Stomach (tissue), 9 donors: ENCODE measurements around the gene FOLR2. TPM values are rescaled to one million over a fixed set of nuclear protein-coding genes. Genes with fewer than 3 reads are reported as not detected.
"Not testable (repeated sequence)": the region's sequence is repeated elsewhere in the genome, so short reads cannot be mapped to it uniquely, and the experiment has no call there.

Source experiments
- DNase-seq, 2 donors: peaks; one replicate each; pipeline versions ENCODE4 v3.0.0 to v3.0.0-alpha.2; 2013 to 2019
- H3K27ac ChIP-seq, 5 donors: fragments of 200-600 bp in 4 of 5; sonication (generic) in 4 of 5; one replicate each; pipeline ENCODE4 v1.5.1; 2013 to 2019; ENCODE audit warnings: mild to moderate bottlenecking in 1 of 5, moderate library complexity in 1 of 5
- H3K27me3 ChIP-seq, 3 donors: fragments of 200-600 bp; sonication (generic); one replicate each; pipeline ENCODE4 v1.5.1; 2017 to 2019; ENCODE audit warnings: mixed run types in 1 of 3
- H3K36me3 ChIP-seq, 4 donors: fragments of 200-600 bp; sonication (generic); 1 replicate in 3 of 4; 2 replicates in 1 of 4; pipeline ENCODE4 v1.5.1; 2016 to 2019
- H3K4me1 ChIP-seq, 4 donors: fragments of 200-600 bp; sonication (generic); one replicate each; pipeline ENCODE4 v1.5.1; 2016 to 2019
- H3K4me3 ChIP-seq, 4 donors: fragments of 200-600 bp; sonication (generic) in 3 of 4; one replicate each; pipeline ENCODE4 v1.5.1; 2016 to 2019; ENCODE audit warnings: mild to moderate bottlenecking in 1 of 4
- H3K9me3 ChIP-seq, 4 donors: fragments of 200-600 bp; sonication (generic); one replicate each; pipeline ENCODE4 v1.5.1; 2016 to 2019
- EP300 ChIP-seq: sonication (generic); formaldehyde crosslinking; IDR thresholded peaks from one replicate; pipeline ENCODE4 v1.6.1; 2017; ENCODE audit warnings: antibody characterized with exemption
- POLR2A ChIP-seq, 4 donors: fragments of 450-650 bp; IDR thresholded peaks; one replicate each; pipeline ENCODE4 v1.6.1; 2016; ENCODE audit warnings: antibody characterized with exemption in 4 of 4, control low read depth in 2 of 4, mild to moderate bottlenecking in 1 of 4, moderate library complexity in 1 of 4
- POLR2AphosphoS5 ChIP-seq, 3 donors: sonication (generic); formaldehyde crosslinking; IDR thresholded peaks; one replicate each; pipeline ENCODE4 v1.6.1; 2016; ENCODE audit warnings: antibody characterized with exemption in 3 of 3
- WGBS, 5 donors: extraction: QIAGEN DNeasy Blood & Tissue Kit in 3 of 5; methylation state at CpG; one replicate each; pipeline versions ENCODE4 v1.1.5 to v1.1.7; 2013 to 2018; 5-methylcytosine and 5-hydroxymethylcytosine counted together
- intact Hi-C: fragments of 100-400 bp; cut with DNase I; formaldehyde crosslinking; loops from one replicate; pipeline ENCODE4 v1.15.1; 2023; ENCODE audit warnings: low total_unique reads
- polyA plus RNA-seq, 3 donors: library from polyadenylated mRNA; stranded (reverse); fragments of 200-250 nt; gene quantifications; one replicate each; pipeline ENCODE4 v1.2.3, GENCODE V29; 2013
- total RNA-seq, 5 donors: library from RNA; depleted of rRNA; stranded (reverse); fragments of >200 nt; gene quantifications; one replicate each; pipeline versions ENCODE4 v1.1.0 to v1.2.3, GENCODE V29; 2014 to 2016
- TF ChIP-seq, protein P1 (sequence below), 7 experiments: fragments of 450-650 bp in 4 of 7; fragments of 200-600 bp in 3 of 7; sonication (generic) in 3 of 7; IDR thresholded peaks; one replicate each; pipeline ENCODE4 v1.5.1; 2016 to 2019; ENCODE audit warnings: antibody characterized with exemption in 7 of 7, control low read depth in 2 of 7, mild to moderate bottlenecking in 1 of 7
- donor health status: healthy with polysubstance abuse.
- donor health status: Bipolar disorder and iron deficiency.
- donor health status: healthy.

Gene FOLR2
- total and polyA plus RNA-seq, 8 donors: 1.8 to 28.6 (median 9.3) TPM

DNA sequence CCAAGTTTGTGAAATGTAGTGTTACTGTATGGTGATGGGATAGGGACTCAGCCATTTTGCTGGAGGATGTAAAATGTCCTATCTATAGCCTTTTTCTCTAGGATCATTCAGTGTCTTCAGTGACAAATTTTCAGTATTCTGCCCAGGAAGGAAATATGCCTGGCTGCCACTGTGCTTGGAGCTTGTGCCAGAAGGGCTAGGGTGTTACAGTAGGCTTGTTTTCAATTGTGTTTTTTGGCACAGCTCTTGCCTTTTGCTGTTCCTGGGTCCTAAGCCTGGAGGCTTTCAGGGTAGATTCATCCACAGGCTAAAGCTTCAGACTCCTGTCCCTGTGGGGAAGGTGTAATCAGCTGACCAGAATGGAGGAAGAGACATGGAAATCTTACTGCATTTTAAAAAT, 49.4 kb downstream of the FOLR2 start:
- DNase-seq: no peak
- peaks cover 0 to 21% (median 0%) of the 10 kb centered on the region in 3 donors for H3K27me3 ChIP-seq
- H3K27ac ChIP-seq: peak overlapping the region in 1 of 5 donors; percentile 22
- peaks cover 0 to 6% (median 0%) of the 10 kb centered on the region in 4 donors for H3K4me1 ChIP-seq
- intact Hi-C loops: no loop called here
- H3K36me3 ChIP-seq: no peaks in the 10 kb centered on the region
- H3K4me3 ChIP-seq: no peak overlapping the region
- no peaks in the 10 kb centered on the region for H3K9me3 ChIP-seq
- TF ChIP-seq, protein P1, sequence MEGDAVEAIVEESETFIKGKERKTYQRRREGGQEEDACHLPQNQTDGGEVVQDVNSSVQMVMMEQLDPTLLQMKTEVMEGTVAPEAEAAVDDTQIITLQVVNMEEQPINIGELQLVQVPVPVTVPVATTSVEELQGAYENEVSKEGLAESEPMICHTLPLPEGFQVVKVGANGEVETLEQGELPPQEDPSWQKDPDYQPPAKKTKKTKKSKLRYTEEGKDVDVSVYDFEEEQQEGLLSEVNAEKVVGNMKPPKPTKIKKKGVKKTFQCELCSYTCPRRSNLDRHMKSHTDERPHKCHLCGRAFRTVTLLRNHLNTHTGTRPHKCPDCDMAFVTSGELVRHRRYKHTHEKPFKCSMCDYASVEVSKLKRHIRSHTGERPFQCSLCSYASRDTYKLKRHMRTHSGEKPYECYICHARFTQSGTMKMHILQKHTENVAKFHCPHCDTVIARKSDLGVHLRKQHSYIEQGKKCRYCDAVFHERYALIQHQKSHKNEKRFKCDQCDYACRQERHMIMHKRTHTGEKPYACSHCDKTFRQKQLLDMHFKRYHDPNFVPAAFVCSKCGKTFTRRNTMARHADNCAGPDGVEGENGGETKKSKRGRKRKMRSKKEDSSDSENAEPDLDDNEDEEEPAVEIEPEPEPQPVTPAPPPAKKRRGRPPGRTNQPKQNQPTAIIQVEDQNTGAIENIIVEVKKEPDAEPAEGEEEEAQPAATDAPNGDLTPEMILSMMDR (IDR thresholded peaks at IDR 0.05): no peak
- TF ChIP-seq EP300 (no peak), POLR2A (IDR thresholded peaks at IDR 0.05) (no peak), POLR2AphosphoS5 (IDR thresholded peaks at IDR 0.05) (no peak)

DNA sequence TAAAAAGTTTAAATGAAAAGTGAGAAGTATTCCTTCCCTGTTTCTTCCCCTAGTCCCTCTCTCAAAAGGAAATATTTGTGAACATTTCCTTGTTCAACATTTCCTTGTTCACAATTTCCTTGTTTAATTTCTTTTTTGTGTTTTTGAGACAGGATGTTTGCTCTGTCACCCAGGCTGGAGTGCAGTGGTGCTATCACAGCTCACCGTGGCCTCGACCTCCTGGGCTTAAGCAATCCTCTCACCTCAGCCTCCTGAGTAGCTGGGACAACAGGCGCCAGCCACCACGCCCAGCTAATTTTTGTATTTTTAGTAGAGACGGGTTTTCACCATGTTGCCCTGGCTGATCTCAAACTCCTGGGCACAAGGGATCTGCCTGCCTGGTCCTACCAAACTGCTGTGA, 50.4 kb downstream of the FOLR2 start:
- H3K9me3 ChIP-seq, intact Hi-C loops, DNase-seq, H3K36me3 ChIP-seq, H3K4me3 ChIP-seq, H3K4me1 ChIP-seq: not testable (repeated sequence)
- peaks cover 0 to 21% (median 0%) of the 10 kb centered on the region in 3 donors for H3K27me3 ChIP-seq
- H3K27ac ChIP-seq: peak overlapping the region in 1 of 5 donors; percentile 5
- 47 to 62% (median 59%) methylated on average over 5 of the region's 5 CpGs for WGBS, 5 donors

DNA sequence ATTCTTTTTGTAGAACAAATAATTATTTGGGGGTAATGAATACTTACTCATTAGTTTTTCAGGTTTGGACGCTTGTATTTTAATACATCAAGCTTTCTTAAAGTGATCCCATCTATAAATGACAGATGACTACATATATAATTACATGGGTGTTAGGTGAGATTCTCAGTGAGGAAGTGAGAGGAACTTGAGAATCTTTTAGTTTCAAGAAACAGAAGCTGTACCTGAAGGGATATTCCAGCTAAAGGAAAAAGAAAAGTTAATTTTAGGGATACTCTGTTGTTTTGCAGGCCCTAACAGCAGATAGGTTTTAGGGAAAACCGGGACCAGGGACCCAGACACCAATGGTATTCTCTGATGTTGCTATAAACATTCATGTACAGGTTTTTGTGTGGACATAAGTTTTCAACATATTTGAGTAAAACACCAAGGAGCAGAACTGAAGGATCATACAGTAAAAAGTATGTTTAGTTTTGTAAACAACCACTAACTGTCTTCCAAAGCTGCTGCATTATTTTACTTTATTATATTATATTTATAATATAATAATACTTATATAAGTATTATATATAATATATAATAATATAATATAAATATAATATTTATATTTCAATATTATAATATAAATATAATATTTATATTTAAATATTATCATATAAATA, 51.5 kb downstream of the FOLR2 start:
- peaks cover 0 to 6% (median 0%) of the 10 kb centered on the region in 4 donors for H3K4me1 ChIP-seq
- no peaks in the 10 kb centered on the region for H3K9me3 ChIP-seq
- H3K27me3 ChIP-seq: peaks cover 0 to 21% (median 0%) of the 10 kb centered on the region in 3 donors
- DNase-seq: no peak
- 77 to 85% (median 81%) methylated on average over 2 of the region's 2 CpGs for WGBS, 5 donors
- H3K36me3 ChIP-seq: no peaks in the 10 kb centered on the region
- intact Hi-C loops: no loop called here
- H3K4me3 ChIP-seq: no peak overlapping the region
- H3K27ac ChIP-seq: no peak overlapping the region
- TF ChIP-seq EP300: no peak

Other genes starting within 250 kb of the FOLR2 start
- 10 to 100 TPM in 3 of 5 donors, 1 to 10 TPM in 2; 2.7 to 14.8 (median 11.7) TPM for gene IL18BP, start 217.9 kb upstream of the FOLR2 start, total RNA-seq
- 1 to 10 TPM; 2.0 to 6.2 (median 3.8) TPM for gene IL18BP, start 217.9 kb upstream of the FOLR2 start, polyA plus RNA-seq
- gene NUMA1, start 136.3 kb upstream of the FOLR2 start, total RNA-seq: 100 to 1,000 TPM; 161 to 619 (median 285) TPM
- gene NUMA1, start 136.3 kb upstream of the FOLR2 start, polyA plus RNA-seq: 100 to 1,000 TPM in 1 of 3 donors, 10 to 100 TPM in 2; 84.2 to 115 (median 92.1) TPM
- gene LRRC51, start 135.9 kb upstream of the FOLR2 start, total RNA-seq: 1 to 10 TPM in 2 of 5 donors, not detected in 3; 2.0 to 4.8 TPM
- 1 to 10 TPM; 5.8 to 7.9 (median 6.8) TPM for gene LRRC51, start 135.9 kb upstream of the FOLR2 start, polyA plus RNA-seq
- gene LAMTOR1, start 113.5 kb upstream of the FOLR2 start, total RNA-seq: 100 to 1,000 TPM in 2 of 5 donors, 10 to 100 TPM in 2, 1 to 10 TPM in 1; 3.5 to 121 (median 88.4) TPM
- gene LAMTOR1, start 113.5 kb upstream of the FOLR2 start, polyA plus RNA-seq: 100 to 1,000 TPM in 2 of 3 donors, 10 to 100 TPM in 1; 88.6 to 159 (median 153) TPM
- not detected for gene TOMT, start 110.9 kb upstream of the FOLR2 start, total RNA-seq
- not detected for gene TOMT, start 110.9 kb upstream of the FOLR2 start, polyA plus RNA-seq
- gene ANAPC15, start 104.1 kb upstream of the FOLR2 start, total RNA-seq: 10 to 100 TPM; 13.3 to 74.1 (median 17.0) TPM
- gene ANAPC15, start 104.1 kb upstream of the FOLR2 start, polyA plus RNA-seq: 10 to 100 TPM; 56.4 to 79.1 (median 74.8) TPM
- 10 to 100 TPM in 1 of 5 donors, not detected in 4; 36.8 TPM for gene FOLR3, start 81.1 kb upstream of the FOLR2 start, total RNA-seq
- under 1 TPM in 2 of 3 donors, not detected in 1; 0.15 to 0.62 TPM for gene FOLR3, start 81.1 kb upstream of the FOLR2 start, polyA plus RNA-seq
- 10 to 100 TPM in 1 of 5 donors, under 1 TPM in 1, not detected in 3; 0.55 to 22.6 TPM for gene FOLR1, start 24.7 kb upstream of the FOLR2 start, total RNA-seq
- 10 to 100 TPM in 1 of 3 donors, 1 to 10 TPM in 2; 4.1 to 20.9 (median 6.1) TPM for gene FOLR1, start 24.7 kb upstream of the FOLR2 start, polyA plus RNA-seq
- 100 to 1,000 TPM in 4 of 5 donors, 10 to 100 TPM in 1; 40.2 to 226 (median 153) TPM for gene INPPL1, start 8.0 kb downstream of the FOLR2 start, total RNA-seq
- gene INPPL1, start 8.0 kb downstream of the FOLR2 start, polyA plus RNA-seq: 10 to 100 TPM; 20.9 to 63.1 (median 51.2) TPM
- not detected for gene PHOX2A, start 27.4 kb downstream of the FOLR2 start, total RNA-seq
- under 1 TPM in 1 of 3 donors, not detected in 2; 0.53 TPM for gene PHOX2A, start 27.4 kb downstream of the FOLR2 start, polyA plus RNA-seq
- gene CLPB, start 217.7 kb downstream of the FOLR2 start, total RNA-seq: 10 to 100 TPM; 16.1 to 96.9 (median 20.3) TPM
- 1 to 10 TPM; 2.6 to 8.0 (median 6.6) TPM for gene CLPB, start 217.7 kb downstream of the FOLR2 start, polyA plus RNA-seq